Measurements from ENCODE around the gene GJC1. TPM values are rescaled to one million over a fixed set of nuclear protein-coding genes. Genes with fewer than 3 reads are reported as not detected.
"Not testable (repeated sequence)": the region's sequence is repeated elsewhere in the genome, so short reads cannot be mapped to it uniquely, and the experiment has no call there.

GJC1 gene
- total RNA-seq, 1 experiment from 2014 or later = 89.4 TPM

DNA sequence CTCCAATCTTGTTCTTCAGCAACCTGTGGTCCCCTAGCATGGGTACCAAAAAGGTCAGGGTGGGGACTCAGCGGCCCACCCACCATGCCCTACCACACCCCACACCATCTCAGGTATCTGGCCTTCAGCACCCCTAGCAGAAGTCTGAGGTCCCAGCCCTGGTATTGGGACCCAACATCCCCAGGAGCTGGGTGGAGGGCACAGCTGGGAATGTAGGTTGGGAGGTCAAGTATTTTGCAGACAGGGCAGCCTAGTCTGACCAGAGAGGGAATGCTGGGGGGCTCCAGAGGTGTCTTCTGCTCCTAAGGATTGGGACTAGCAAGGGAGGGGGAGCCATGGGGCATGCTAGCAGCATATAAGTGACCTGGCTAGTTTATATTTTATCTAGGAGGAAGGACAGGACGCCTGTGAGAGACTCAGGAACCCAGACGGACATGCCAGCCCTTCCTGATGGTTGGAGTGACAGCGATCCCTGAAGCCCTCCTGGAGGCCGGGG is 72.1 kb downstream of the GJC1 start:
- DNase-seq (ENCODE audit: low read depth, low spot score) (no peak), ATAC-seq (no peak; the same call in 1 of the 2 replicates)
- H3K27ac ChIP-seq (ENCODE audit: low read length) = no peak overlapping the region
- in situ Hi-C loops (cut with HindIII; ENCODE audit: low pct_unique_long_range_greater_than_20kb, low sequenced_read_pairs) (no loop called here), intact Hi-C loops (cut with micrococcal nuclease; ENCODE audit: unreplicated experiment) (no loop called here)
- ChIA-PET POLR2A (no interaction called here), CTCF (no interaction called here)
- H3K4me1 ChIP-seq (ENCODE audit: control insufficient read depth, insufficient read depth, low read length) = peaks cover 2% of the 10 kb centered on the region; the same call in 1 of the 2 replicates
- no peaks in the 10 kb centered on the region for H3K9me3 ChIP-seq (ENCODE audit: control insufficient read depth, insufficient read depth, low read depth, low read length)
- no peaks in the 10 kb centered on the region; the same call in 1 of the 2 replicates for H3K36me3 ChIP-seq (ENCODE audit: control insufficient read depth, insufficient read depth, low read length)
- no peaks in the 10 kb centered on the region for H3K27me3 ChIP-seq (ENCODE audit: control insufficient read depth, insufficient read depth, low read length)
- no peak overlapping the region for H3K4me3 ChIP-seq (ENCODE audit: low read depth in 2 of 2, low read length in 2 of 2)
- no peak for TF ChIP-seq POLR2AphosphoS5 (IDR thresholded peaks at IDR 0.05; ENCODE audit: low read depth, low read length)
- TF ChIP-seq, protein P1, sequence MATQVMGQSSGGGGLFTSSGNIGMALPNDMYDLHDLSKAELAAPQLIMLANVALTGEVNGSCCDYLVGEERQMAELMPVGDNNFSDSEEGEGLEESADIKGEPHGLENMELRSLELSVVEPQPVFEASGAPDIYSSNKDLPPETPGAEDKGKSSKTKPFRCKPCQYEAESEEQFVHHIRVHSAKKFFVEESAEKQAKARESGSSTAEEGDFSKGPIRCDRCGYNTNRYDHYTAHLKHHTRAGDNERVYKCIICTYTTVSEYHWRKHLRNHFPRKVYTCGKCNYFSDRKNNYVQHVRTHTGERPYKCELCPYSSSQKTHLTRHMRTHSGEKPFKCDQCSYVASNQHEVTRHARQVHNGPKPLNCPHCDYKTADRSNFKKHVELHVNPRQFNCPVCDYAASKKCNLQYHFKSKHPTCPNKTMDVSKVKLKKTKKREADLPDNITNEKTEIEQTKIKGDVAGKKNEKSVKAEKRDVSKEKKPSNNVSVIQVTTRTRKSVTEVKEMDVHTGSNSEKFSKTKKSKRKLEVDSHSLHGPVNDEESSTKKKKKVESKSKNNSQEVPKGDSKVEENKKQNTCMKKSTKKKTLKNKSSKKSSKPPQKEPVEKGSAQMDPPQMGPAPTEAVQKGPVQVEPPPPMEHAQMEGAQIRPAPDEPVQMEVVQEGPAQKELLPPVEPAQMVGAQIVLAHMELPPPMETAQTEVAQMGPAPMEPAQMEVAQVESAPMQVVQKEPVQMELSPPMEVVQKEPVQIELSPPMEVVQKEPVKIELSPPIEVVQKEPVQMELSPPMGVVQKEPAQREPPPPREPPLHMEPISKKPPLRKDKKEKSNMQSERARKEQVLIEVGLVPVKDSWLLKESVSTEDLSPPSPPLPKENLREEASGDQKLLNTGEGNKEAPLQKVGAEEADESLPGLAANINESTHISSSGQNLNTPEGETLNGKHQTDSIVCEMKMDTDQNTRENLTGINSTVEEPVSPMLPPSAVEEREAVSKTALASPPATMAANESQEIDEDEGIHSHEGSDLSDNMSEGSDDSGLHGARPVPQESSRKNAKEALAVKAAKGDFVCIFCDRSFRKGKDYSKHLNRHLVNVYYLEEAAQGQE (IDR thresholded peaks at IDR 0.05; ENCODE audit: insufficient read depth in 1 of 2, low read depth in 2 of 2, low read length in 1 of 2) = no peak
- TF ChIP-seq, protein P2, sequence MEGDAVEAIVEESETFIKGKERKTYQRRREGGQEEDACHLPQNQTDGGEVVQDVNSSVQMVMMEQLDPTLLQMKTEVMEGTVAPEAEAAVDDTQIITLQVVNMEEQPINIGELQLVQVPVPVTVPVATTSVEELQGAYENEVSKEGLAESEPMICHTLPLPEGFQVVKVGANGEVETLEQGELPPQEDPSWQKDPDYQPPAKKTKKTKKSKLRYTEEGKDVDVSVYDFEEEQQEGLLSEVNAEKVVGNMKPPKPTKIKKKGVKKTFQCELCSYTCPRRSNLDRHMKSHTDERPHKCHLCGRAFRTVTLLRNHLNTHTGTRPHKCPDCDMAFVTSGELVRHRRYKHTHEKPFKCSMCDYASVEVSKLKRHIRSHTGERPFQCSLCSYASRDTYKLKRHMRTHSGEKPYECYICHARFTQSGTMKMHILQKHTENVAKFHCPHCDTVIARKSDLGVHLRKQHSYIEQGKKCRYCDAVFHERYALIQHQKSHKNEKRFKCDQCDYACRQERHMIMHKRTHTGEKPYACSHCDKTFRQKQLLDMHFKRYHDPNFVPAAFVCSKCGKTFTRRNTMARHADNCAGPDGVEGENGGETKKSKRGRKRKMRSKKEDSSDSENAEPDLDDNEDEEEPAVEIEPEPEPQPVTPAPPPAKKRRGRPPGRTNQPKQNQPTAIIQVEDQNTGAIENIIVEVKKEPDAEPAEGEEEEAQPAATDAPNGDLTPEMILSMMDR (IDR thresholded peaks at IDR 0.05) = no peak
- TF ChIP-seq TCF7L2 (IDR thresholded peaks at IDR 0.05; ENCODE audit: low read depth, low read length) = no peak
- no peak for TF ChIP-seq SIN3A (IDR thresholded peaks at IDR 0.05; ENCODE audit: borderline replicate concordance, insufficient read depth, low read depth, low read length)
- no TSS peak for BruUV-seq (replicated peaks)

DNA sequence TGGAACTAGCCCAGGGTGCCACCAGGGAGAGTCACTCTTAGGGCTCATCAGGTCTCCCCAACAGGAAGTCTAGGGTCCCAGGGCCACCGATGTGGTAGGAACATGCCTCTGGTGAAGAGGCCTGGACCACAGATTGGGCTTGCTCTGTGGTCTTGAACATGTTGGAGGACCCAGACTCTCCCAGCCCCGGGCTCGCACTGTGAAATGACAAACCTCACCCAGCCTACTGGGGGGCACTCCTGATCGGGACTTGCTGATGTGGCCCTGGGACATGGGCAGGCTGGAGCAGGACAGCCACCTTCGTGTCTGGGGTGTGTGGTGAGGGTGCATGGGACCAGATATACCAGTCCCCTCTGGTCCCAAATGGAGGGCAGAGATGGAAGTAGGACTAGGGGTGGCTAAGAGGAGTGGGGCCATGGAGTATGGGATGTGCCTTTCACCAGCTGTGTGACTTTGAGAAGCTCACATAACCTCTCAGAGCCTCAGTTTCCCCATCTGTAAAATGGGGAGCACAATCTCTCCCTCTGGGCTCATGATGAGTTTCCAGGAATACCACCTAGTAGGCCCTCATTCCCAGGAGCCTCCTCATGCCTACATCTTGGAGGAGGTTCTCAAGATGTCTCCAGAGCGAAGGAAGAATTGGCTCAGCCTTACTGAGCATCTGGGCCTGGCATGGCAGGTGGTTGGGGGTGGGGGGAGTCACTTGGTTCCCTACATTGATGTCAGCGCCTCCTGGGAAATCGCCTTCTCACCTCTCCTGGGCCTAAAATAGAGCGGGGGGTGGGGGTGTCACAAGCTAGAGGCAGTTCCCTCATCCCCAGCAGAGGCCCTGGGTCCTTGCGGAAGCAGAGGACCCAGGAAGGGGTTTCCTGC is 72.8 kb downstream of the GJC1 start:
- Histone ChIP-seq H3K4me1 (ENCODE audit: control insufficient read depth, insufficient read depth, low read length) (peaks cover 2% of the 10 kb centered on the region; the same call in 1 of the 2 replicates), H3K4me3 (ENCODE audit: low read depth in 2 of 2, low read length in 2 of 2) (no peak overlapping the region), H3K36me3 (ENCODE audit: control insufficient read depth, insufficient read depth, low read length) (no peaks in the 10 kb centered on the region; the same call in 1 of the 2 replicates), H3K9me3 (ENCODE audit: control insufficient read depth, insufficient read depth, low read depth, low read length) (no peaks in the 10 kb centered on the region), H3K27ac (ENCODE audit: low read length) (no peak overlapping the region), H3K27me3 (ENCODE audit: control insufficient read depth, insufficient read depth, low read length) (no peaks in the 10 kb centered on the region)
- BruUV-seq (replicated peaks) = no TSS peak
- in situ Hi-C loops (cut with HindIII; ENCODE audit: low pct_unique_long_range_greater_than_20kb, low sequenced_read_pairs) = no loop called here
- no peak for DNase-seq (ENCODE audit: low read depth, low spot score)
- CTCF ChIA-PET = no interaction called here
- POLR2A ChIA-PET = interaction anchor here (0.7 kb wide), 1 partner anchor 35 kb away, joined by 4 read pairs; no protein-coding TSS in a partner anchor
- TF ChIP-seq, protein P2 (IDR thresholded peaks at IDR 0.05) = no peak
- TF ChIP-seq POLR2AphosphoS5 (IDR thresholded peaks at IDR 0.05; ENCODE audit: low read depth, low read length) (no peak), SIN3A (IDR thresholded peaks at IDR 0.05; ENCODE audit: borderline replicate concordance, insufficient read depth, low read depth, low read length) (no peak), TCF7L2 (IDR thresholded peaks at IDR 0.05; ENCODE audit: low read depth, low read length) (no peak)
- TF ChIP-seq, protein P1 (IDR thresholded peaks at IDR 0.05; ENCODE audit: insufficient read depth in 1 of 2, low read depth in 2 of 2, low read length in 1 of 2) = no peak
- intact Hi-C loops (cut with micrococcal nuclease; ENCODE audit: unreplicated experiment) = no loop called here
- ATAC-seq = no peak

DNA sequence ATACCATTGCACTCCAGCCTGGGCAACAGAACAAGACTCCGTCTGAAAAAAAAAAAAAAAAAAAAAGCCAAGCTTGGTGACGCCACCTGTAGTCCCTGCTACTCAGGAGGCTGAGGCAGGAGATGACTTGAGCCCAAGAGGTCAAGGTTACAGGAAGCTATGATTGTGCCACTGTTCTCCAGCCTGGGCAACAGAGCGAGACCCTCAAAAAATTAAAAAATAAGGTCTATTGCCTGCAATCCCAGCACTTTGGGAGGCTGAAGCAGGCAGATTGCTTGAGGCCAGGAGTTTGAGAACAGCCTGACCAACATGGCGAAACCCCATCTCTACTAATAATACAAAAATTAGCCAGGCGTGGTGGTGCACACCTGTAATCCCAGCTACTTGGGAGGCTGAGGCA is 74.9 kb downstream of the GJC1 start:
- ATAC-seq; BruUV-seq (replicated peaks); H3K9me3 ChIP-seq (ENCODE audit: control insufficient read depth, insufficient read depth, low read depth, low read length); H3K4me1 ChIP-seq (ENCODE audit: control insufficient read depth, insufficient read depth, low read length); H3K4me3 ChIP-seq (ENCODE audit: low read depth in 2 of 2, low read length in 2 of 2); intact Hi-C loops (cut with micrococcal nuclease; ENCODE audit: unreplicated experiment); in situ Hi-C loops (cut with HindIII; ENCODE audit: low pct_unique_long_range_greater_than_20kb, low sequenced_read_pairs); H3K36me3 ChIP-seq (ENCODE audit: control insufficient read depth, insufficient read depth, low read length); H3K27ac ChIP-seq (ENCODE audit: low read length); DNase-seq (ENCODE audit: low read depth, low spot score); H3K27me3 ChIP-seq (ENCODE audit: control insufficient read depth, insufficient read depth, low read length): not testable (repeated sequence)
- ChIA-PET POLR2A (interaction anchor here (0.6 kb wide), 3 partner anchors 24 to 291 kb away, joined by 4 to 7 read pairs (median 4); no protein-coding TSS in a partner anchor), CTCF (interaction anchor here (0.6 kb wide), 2 partner anchors 26 to 164 kb away, joined by 3 to 6 read pairs; no protein-coding TSS in a partner anchor)

All from Panc1 (cell line).